H1 (cell line): ENCODE results near the gene SYNPR. TPM values are rescaled to one million over a fixed set of nuclear protein-coding genes. Genes with fewer than 3 reads are reported as not detected.

Source experiments
- CTCF ChIA-PET: fragments of 300-600 bp; sonication (Branson Sonifier 250); formaldehyde crosslinking; loops from one replicate; lab custom pipeline; 2021; ENCODE audit not compliant: partially characterized antibody; lab: Charles Lee
- POLR2A ChIA-PET: fragments of 300-600 bp; sonication (Branson Sonifier 250); formaldehyde crosslinking; loops from one replicate; lab custom pipeline; 2021; ENCODE audit warnings: inconsistent platforms; ENCODE audit not compliant: partially characterized antibody; lab: Charles Lee
- DNase-seq, 2 experiments: peaks; one replicate each; pipeline versions ENCODE4 v3.0.0 to v3.0.0-alpha.2; 2010 to 2022; ENCODE audit warnings: low spot score in 2 of 2, low read depth in 1 of 2, mixed read lengths in 1 of 2
- FAIRE-seq: peaks from 2 replicates; lab custom pipeline; 2011; peaks lifted over from hg19 to GRCh38; lab: Jason Lieb, UNC
- H2AFZ ChIP-seq: 2 replicates; pipeline ENCODE4 v1.8.1; 2012; ENCODE audit warnings: low read length, inconsistent platforms
- H2AK5ac ChIP-seq: 2 replicates; pipeline ENCODE4 v1.6.1; 2013; ENCODE audit warnings: low read depth, low read length
- H2BK120ac ChIP-seq: replicated peaks from 2 replicates; pipeline ENCODE3; 2013; ENCODE audit warnings: low read depth, low read length, inconsistent platforms
- H2BK12ac ChIP-seq: 2 replicates; pipeline ENCODE4 v1.6.1; 2013; ENCODE audit warnings: low read depth, low read length
- H2BK15ac ChIP-seq: 2 replicates; pipeline ENCODE4 v1.6.1; 2013; ENCODE audit warnings: low read length
- H2BK20ac ChIP-seq: 2 replicates; pipeline ENCODE4 v1.6.1; 2013; ENCODE audit warnings: low read length
- H2BK5ac ChIP-seq: 2 replicates; pipeline ENCODE4 v1.6.1; 2013; ENCODE audit warnings: low read depth, low read length
- H3K14ac ChIP-seq: 2 replicates; pipeline ENCODE4 v1.6.1; 2013; ENCODE audit warnings: inconsistent platforms; ENCODE audit not compliant: insufficient read length
- H3K18ac ChIP-seq: 2 replicates; pipeline ENCODE4 v1.6.1; 2013; ENCODE audit warnings: low read length; ENCODE audit errors: extremely low read depth
- H3K23ac ChIP-seq: 2 replicates; pipeline ENCODE4 v1.6.1; 2013; ENCODE audit warnings: inconsistent platforms; ENCODE audit not compliant: insufficient read length
- H3K23me2 ChIP-seq: 2 replicates; pipeline ENCODE4 v1.6.1; 2013; ENCODE audit warnings: low read depth, low read length
- H3K27ac ChIP-seq: 2 replicates; pipeline ENCODE4 v1.6.1; 2011; ENCODE audit warnings: low read depth, low read length, inconsistent platforms
- H3K27me3 ChIP-seq, 4 experiments: replicated peaks in 1 of 4; 1 replicate in 1 of 4; 2 replicates in 3 of 4; pipeline versions ENCODE4 v1.6.1 to v1.8.1; 2011 to 2013; ENCODE audit warnings: low read length in 3 of 4, mild to moderate bottlenecking in 3 of 4, inconsistent platforms in 2 of 4, mixed read lengths in 2 of 4, moderate library complexity in 1 of 4; ENCODE audit not compliant: control insufficient read depth in 3 of 4, insufficient read depth in 3 of 4; ENCODE audit errors: extremely low read depth in 1 of 4
- H3K36me3 ChIP-seq, 4 experiments: 2 replicates each; pipeline versions ENCODE4 v1.6.1 to v1.8.1; 2011 to 2013; ENCODE audit warnings: mild to moderate bottlenecking in 4 of 4, low read length in 3 of 4, moderate library complexity in 2 of 4, control low read depth in 1 of 4, inconsistent platforms in 1 of 4; ENCODE audit not compliant: insufficient read depth in 4 of 4, control insufficient read depth in 2 of 4
- H3K4ac ChIP-seq: replicated peaks from 2 replicates; pipeline ENCODE3; 2013; ENCODE audit warnings: low read length, low read depth, mixed read lengths, inconsistent platforms; ENCODE audit not compliant: insufficient read length
- H3K4me1 ChIP-seq, 4 experiments: replicated peaks in 1 of 4; 1 replicate in 1 of 4; 2 replicates in 3 of 4; pipeline versions ENCODE4 v1.6.1 to v1.8.1; 2011 to 2013; ENCODE audit warnings: low read length in 3 of 4, inconsistent platforms in 2 of 4, mixed read lengths in 1 of 4; ENCODE audit not compliant: insufficient read depth in 4 of 4, control insufficient read depth in 3 of 4
- H3K4me2 ChIP-seq, 2 experiments: 2 replicates each; pipeline versions ENCODE4 v1.6.1 to v1.8.1; 2011 to 2013; ENCODE audit warnings: low read depth in 2 of 2, low read length in 2 of 2, control low read depth in 1 of 2, inconsistent platforms in 1 of 2, mild to moderate bottlenecking in 1 of 2; ENCODE audit not compliant: insufficient read depth in 1 of 2
- H3K4me3 ChIP-seq, 4 experiments: fragments of 200-600, 300-600 bp in 1 of 4; sonication (generic), shearing (Covaris generic), sonication (Bioruptor Twin) in 1 of 4; 2 replicates each; pipeline versions ENCODE4 v1.5.1 to v1.8.1; 2011 to 2016; ENCODE audit warnings: low read length in 4 of 4, low read depth in 3 of 4, control low read depth in 2 of 4, inconsistent platforms in 2 of 4, mild to moderate bottlenecking in 2 of 4, mixed read lengths in 1 of 4, moderate library complexity in 1 of 4; ENCODE audit not compliant: insufficient read depth in 2 of 4; ENCODE audit errors: extremely low read depth in 1 of 4
- H3K56ac ChIP-seq: replicated peaks from 2 replicates; pipeline ENCODE3; 2013; ENCODE audit warnings: low read depth, mild to moderate bottlenecking, mixed read lengths, low read length, inconsistent platforms; ENCODE audit not compliant: insufficient read length
- H3K79me1 ChIP-seq: 2 replicates; pipeline ENCODE4 v1.6.1; 2013; ENCODE audit warnings: low read depth, low read length, control low read depth
- H3K79me2 ChIP-seq, 2 experiments: 2 replicates each; pipeline versions ENCODE4 v1.6.1 to v1.8.1; 2012 to 2013; ENCODE audit warnings: low read length in 2 of 2, mild to moderate bottlenecking in 2 of 2, inconsistent platforms in 1 of 2; ENCODE audit not compliant: insufficient read depth in 2 of 2, control insufficient read depth in 1 of 2
- H3K9ac ChIP-seq, 4 experiments: replicated peaks in 1 of 4; 1 replicate in 1 of 4; 2 replicates in 3 of 4; pipeline versions ENCODE4 v1.6.1 to v1.8.1; 2011 to 2013; ENCODE audit warnings: low read depth in 3 of 4, low read length in 3 of 4, control low read depth in 2 of 4, mild to moderate bottlenecking in 2 of 4, moderate library complexity in 2 of 4, inconsistent platforms in 1 of 4; ENCODE audit errors: extremely low read depth in 1 of 4
- H3K9me3 ChIP-seq, 2 experiments: 2 replicates each; pipeline versions ENCODE4 v1.6.1 to v1.8.1; 2012 to 2013; ENCODE audit warnings: mild to moderate bottlenecking in 2 of 2, moderate library complexity in 2 of 2, control low read depth in 1 of 2, inconsistent platforms in 1 of 2, low read depth in 1 of 2, low read length in 1 of 2, mixed read lengths in 1 of 2; ENCODE audit not compliant: insufficient read depth in 2 of 2
- H4K20me1 ChIP-seq, 2 experiments: replicated peaks in 1 of 2; 2 replicates each; pipeline versions ENCODE3 to v1.8.1; 2011 to 2013; ENCODE audit warnings: inconsistent platforms in 2 of 2, low read length in 2 of 2, mild to moderate bottlenecking in 1 of 2; ENCODE audit not compliant: insufficient read depth in 2 of 2, control insufficient read depth in 1 of 2
- H4K5ac ChIP-seq: 2 replicates; pipeline ENCODE4 v1.6.1; 2013; ENCODE audit warnings: low read length, low read depth, mixed read lengths, inconsistent platforms; ENCODE audit not compliant: insufficient read length
- H4K8ac ChIP-seq: 2 replicates; pipeline ENCODE4 v1.8.0; 2013; ENCODE audit warnings: mild to moderate bottlenecking, moderate library complexity, low read length, inconsistent platforms; ENCODE audit not compliant: insufficient read depth; ENCODE audit errors: extremely low read depth
- H4K91ac ChIP-seq: replicated peaks from 2 replicates; pipeline ENCODE3; 2013; ENCODE audit warnings: low read length, mixed read lengths, inconsistent platforms; ENCODE audit not compliant: insufficient read length
- BCL11A ChIP-seq, 2 experiments: IDR thresholded peaks; one replicate each; pipeline ENCODE4 v1.6.1; 2011; ENCODE audit warnings: low read depth in 2 of 2, low read length in 2 of 2, mild to moderate bottlenecking in 2 of 2
- CTBP2 ChIP-seq: IDR thresholded peaks from 2 replicates; pipeline ENCODE4 v1.7.0; 2011; ENCODE audit warnings: borderline replicate concordance, mild to moderate bottlenecking, moderate library complexity, mixed read lengths, low read length; ENCODE audit not compliant: insufficient read depth, insufficient read length
- EP300 ChIP-seq, 2 experiments: IDR thresholded peaks; 1 replicate in 1 of 2; 2 replicates in 1 of 2; pipeline ENCODE4 v1.6.1; 2011 to 2012; ENCODE audit warnings: low read depth in 2 of 2, low read length in 2 of 2, mild to moderate bottlenecking in 2 of 2, borderline replicate concordance in 1 of 2, inconsistent platforms in 1 of 2, moderate library complexity in 1 of 2
- KDM4A ChIP-seq: IDR thresholded peaks from one replicate; pipeline ENCODE4 v1.7.1; 2012; ENCODE audit warnings: low read depth, mild to moderate bottlenecking, moderate library complexity, low read length, inconsistent platforms; ENCODE audit not compliant: severe bottlenecking
- KDM5A ChIP-seq: fragments of 200-600 bp; IDR thresholded peaks from 2 replicates; pipeline ENCODE4 v1.7.1; 2012; ENCODE audit warnings: mild to moderate bottlenecking, low read length, inconsistent platforms, mixed read lengths
- MAX ChIP-seq: IDR thresholded peaks from 2 replicates; pipeline ENCODE4 v1.6.1; 2012; ENCODE audit warnings: inconsistent platforms
- NANOG ChIP-seq: IDR thresholded peaks from 2 replicates; pipeline ENCODE4 v1.6.1; 2011; ENCODE audit warnings: low read length, low read depth, mild to moderate bottlenecking, inconsistent platforms; ENCODE audit not compliant: insufficient read depth, poor library complexity, severe bottlenecking
- POLR2AphosphoS5 ChIP-seq: IDR thresholded peaks from 2 replicates; pipeline ENCODE4 v1.6.1; 2011; ENCODE audit warnings: low read depth, low read length
- SIN3A ChIP-seq, 2 experiments: IDR thresholded peaks in 1 of 2; conservative IDR thresholded peaks in 1 of 2; 2 replicates each; pipeline ENCODE4 v1.6.1; 2011 to 2012; ENCODE audit warnings: low read length in 2 of 2, improper control_type of control experiment in 1 of 2, low read depth in 1 of 2, mild to moderate bottlenecking in 1 of 2
- TCF12 ChIP-seq: IDR thresholded peaks from 2 replicates; pipeline ENCODE4 v1.6.1; 2011; ENCODE audit warnings: low read depth, mild to moderate bottlenecking, low read length
- WGBS, 2 experiments: shearing (Covaris generic) in 1 of 2; methylation state at CpG; one replicate each; pipeline versions ENCODE4 v1.1.6 to v1.1.7; 2013 to 2015; ENCODE audit warnings: low lambda C conversion rate in 2 of 2, mixed read lengths in 2 of 2, inconsistent platforms in 1 of 2, low coverage in 1 of 2, missing lambda C conversion rate in 1 of 2; ENCODE audit not compliant: insufficient replicate concordance in 2 of 2, insufficient coverage in 1 of 2, insufficient read length in 1 of 2; ENCODE audit errors: extremely low coverage in 1 of 2, missing lambda C conversion rate in 1 of 2; 5-methylcytosine and 5-hydroxymethylcytosine counted together
- polyA plus RNA-seq, 7 experiments: library from polyadenylated mRNA; depleted of rRNA in 3 of 7; stranded (reverse) in 5 of 7; unstranded in 2 of 7; fragments of >200 nt in 5 of 7; fragments of 200-250 nt in 2 of 7; gene quantifications; 1 replicate in 5 of 7; 2 replicates in 1 of 7; 4 replicates in 1 of 7; pipeline versions ENCODE4 v1.2.1 to v1.2.3, GENCODE V29; 2011 to 2013; ENCODE audit warnings: missing spikeins in 2 of 7, mixed read lengths in 2 of 7
- total RNA-seq: library from RNA; stranded (reverse); fragmentation: NEBNext Ultra II Directional; extraction: Animal tissue kit (Norgen Biotek cat#: 25700); gene quantifications from 2 replicates; pipeline ENCODE4 v1.2.1, GENCODE V29; 2021
- TF ChIP-seq, protein P1 (sequence below), 3 experiments: IDR thresholded peaks; 1 replicate in 2 of 3; 2 replicates in 1 of 3; pipeline versions ENCODE4 v1.5.1 to v1.6.1; 2011; ENCODE audit warnings: low read length in 3 of 3, mild to moderate bottlenecking in 3 of 3, inconsistent platforms in 2 of 3, low read depth in 1 of 3, moderate library complexity in 1 of 3; ENCODE audit not compliant: insufficient read depth in 1 of 3; ENCODE audit errors: control extremely low read depth in 1 of 3

Gene SYNPR
- total and polyA plus RNA-seq, 2 of the 8 experiments (the other 6 are each of a cell fraction or from before 2014, with no cell fraction given), result 0.39 to 0.99 TPM

DNA sequence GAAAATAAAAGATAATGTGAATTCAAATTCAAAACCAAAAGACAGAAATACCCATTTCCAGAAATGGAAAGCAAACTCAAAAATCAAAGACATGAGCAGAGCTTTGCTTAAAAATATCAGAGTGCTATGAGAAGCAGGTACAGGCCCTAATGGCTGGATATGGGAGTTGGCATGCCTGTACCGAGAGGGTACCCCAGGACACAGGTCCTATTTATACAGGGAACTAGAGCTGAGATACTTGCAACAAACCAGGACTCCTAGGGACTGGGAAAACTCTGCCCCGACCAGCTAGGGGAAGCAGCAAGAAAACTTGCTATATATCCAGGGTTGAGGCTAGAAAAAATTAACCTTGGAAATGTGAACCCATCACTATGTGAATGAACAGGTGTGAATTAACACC, 36.0 kb upstream of the SYNPR start:
- Histone ChIP-seq H3K9me3 (no peaks in the 10 kb centered on the region), H3K36me3 (no peaks in the 10 kb centered on the region), H2BK15ac (no peak overlapping the region), H3K9ac (no peak overlapping the region), H3K4ac (no peak overlapping the region), H2BK120ac (no peak overlapping the region), H2AFZ (no peak overlapping the region), H2AK5ac (no peak overlapping the region), H4K5ac (no peak overlapping the region), H3K4me2 (no peak overlapping the region), H3K23ac (no peak overlapping the region), H3K79me2 (no peaks in the 10 kb centered on the region), H2BK12ac (no peak overlapping the region), H4K8ac (no peak overlapping the region), H3K4me3 (no peak overlapping the region), H3K27ac (no peak overlapping the region), H4K20me1 (no peaks in the 10 kb centered on the region), H3K56ac (no peak overlapping the region), H2BK20ac (no peak overlapping the region), H2BK5ac (no peak overlapping the region), H3K23me2 (no peaks in the 10 kb centered on the region), H3K18ac (no peak overlapping the region), H4K91ac (no peak overlapping the region), H3K4me1 (no peaks in the 10 kb centered on the region), H3K14ac (no peak overlapping the region), H3K79me1 (no peaks in the 10 kb centered on the region), H3K27me3 (no peaks in the 10 kb centered on the region)
- ChIA-PET POLR2A (no interaction called here), CTCF (interaction anchor here (0.6 to 5.8 kb wide), 3 partner anchors 10 to 14 kb away, joined by 3 to 45 read pairs (median 8); no protein-coding TSS in a partner anchor)
- no peak for DNase-seq
- WGBS, 2 experiments, result 58% methylated on average over 2 of the region's 2 CpGs; no CpG with 5 or more reads in 1 of the 2 experiments
- no peak for FAIRE-seq
- TF ChIP-seq SIN3A (conservative IDR thresholded peaks at IDR 0.05 in 1 of 2, IDR thresholded peaks at IDR 0.05 in 1 of 2; ENCODE audit: low read depth in 1 of 2, low read length in 2 of 2), result no peak
- TF ChIP-seq BCL11A (IDR thresholded peaks at IDR 0.05; ENCODE audit: low read depth in 2 of 2, low read length in 2 of 2), result no peak
- no peak for TF ChIP-seq TCF12
- TF ChIP-seq CTBP2, result no peak
- no peak for TF ChIP-seq MAX
- TF ChIP-seq EP300 (IDR thresholded peaks at IDR 0.05; ENCODE audit: borderline replicate concordance in 1 of 2, low read depth in 2 of 2, low read length in 2 of 2), result no peak
- no peak for TF ChIP-seq NANOG
- no peak for TF ChIP-seq KDM4A
- no peak for TF ChIP-seq KDM5A
- TF ChIP-seq POLR2AphosphoS5, result no peak
- TF ChIP-seq, protein P1, sequence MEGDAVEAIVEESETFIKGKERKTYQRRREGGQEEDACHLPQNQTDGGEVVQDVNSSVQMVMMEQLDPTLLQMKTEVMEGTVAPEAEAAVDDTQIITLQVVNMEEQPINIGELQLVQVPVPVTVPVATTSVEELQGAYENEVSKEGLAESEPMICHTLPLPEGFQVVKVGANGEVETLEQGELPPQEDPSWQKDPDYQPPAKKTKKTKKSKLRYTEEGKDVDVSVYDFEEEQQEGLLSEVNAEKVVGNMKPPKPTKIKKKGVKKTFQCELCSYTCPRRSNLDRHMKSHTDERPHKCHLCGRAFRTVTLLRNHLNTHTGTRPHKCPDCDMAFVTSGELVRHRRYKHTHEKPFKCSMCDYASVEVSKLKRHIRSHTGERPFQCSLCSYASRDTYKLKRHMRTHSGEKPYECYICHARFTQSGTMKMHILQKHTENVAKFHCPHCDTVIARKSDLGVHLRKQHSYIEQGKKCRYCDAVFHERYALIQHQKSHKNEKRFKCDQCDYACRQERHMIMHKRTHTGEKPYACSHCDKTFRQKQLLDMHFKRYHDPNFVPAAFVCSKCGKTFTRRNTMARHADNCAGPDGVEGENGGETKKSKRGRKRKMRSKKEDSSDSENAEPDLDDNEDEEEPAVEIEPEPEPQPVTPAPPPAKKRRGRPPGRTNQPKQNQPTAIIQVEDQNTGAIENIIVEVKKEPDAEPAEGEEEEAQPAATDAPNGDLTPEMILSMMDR (IDR thresholded peaks at IDR 0.05; ENCODE audit: control extremely low read depth in 1 of 3, insufficient read depth in 1 of 3, low read depth in 1 of 3, low read length in 3 of 3), result no peak
